ENCODE results near the gene PRXL2B. TPM values are rescaled to one million over a fixed set of nuclear protein-coding genes. Genes with fewer than 3 reads are reported as not detected.

Gene PRXL2B
- polyA plus RNA-seq, 1 experiment = 10.2 TPM

DNA sequence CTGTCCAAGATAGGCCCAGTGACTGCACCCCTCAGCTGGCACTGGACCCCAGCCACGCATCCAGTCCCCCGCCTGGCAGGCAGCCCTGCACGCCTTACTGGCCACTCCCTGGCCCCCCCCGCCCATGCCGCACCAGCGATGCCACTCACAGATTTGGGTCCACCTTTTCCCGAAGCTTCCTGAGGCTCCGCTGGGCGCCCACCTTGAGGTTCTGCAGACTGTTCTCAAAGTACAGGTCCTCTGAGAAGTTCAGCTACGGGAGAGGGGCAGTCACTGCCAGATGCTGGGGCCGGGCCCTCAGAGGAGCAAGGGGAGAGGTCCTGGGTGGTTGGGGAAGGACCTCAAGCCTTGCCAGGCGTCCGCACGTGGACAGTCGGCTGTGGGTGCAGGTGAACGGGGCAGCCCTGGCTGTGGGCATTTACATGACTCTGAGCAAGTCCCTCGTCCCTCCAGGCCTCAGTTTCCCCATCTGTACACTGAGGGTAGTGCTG lies 8.1 kb downstream of the PRXL2B start:
- Histone ChIP-seq H3K27ac (ENCODE audit: low read depth, low read length) (no peak overlapping the region), H3K27me3 (ENCODE audit: control insufficient read depth, insufficient read depth, low read length) (no peaks in the 10 kb centered on the region), H3K9me3 (ENCODE audit: control insufficient read depth, insufficient read depth, low read length) (no peaks in the 10 kb centered on the region; the same call in none of the 2 replicates), H3K4me3 (ENCODE audit: low read depth, low read length) (no peak overlapping the region)
- POLR2A ChIA-PET = no interaction called here
- CTCF ChIA-PET = interaction anchor here (0.5 kb wide), 1 partner anchor 830 kb away, joined by 5 read pairs; no protein-coding TSS in a partner anchor
- no peak for DNase-seq (ENCODE audit: low read depth, low spot score)
- TF ChIP-seq, protein P1, sequence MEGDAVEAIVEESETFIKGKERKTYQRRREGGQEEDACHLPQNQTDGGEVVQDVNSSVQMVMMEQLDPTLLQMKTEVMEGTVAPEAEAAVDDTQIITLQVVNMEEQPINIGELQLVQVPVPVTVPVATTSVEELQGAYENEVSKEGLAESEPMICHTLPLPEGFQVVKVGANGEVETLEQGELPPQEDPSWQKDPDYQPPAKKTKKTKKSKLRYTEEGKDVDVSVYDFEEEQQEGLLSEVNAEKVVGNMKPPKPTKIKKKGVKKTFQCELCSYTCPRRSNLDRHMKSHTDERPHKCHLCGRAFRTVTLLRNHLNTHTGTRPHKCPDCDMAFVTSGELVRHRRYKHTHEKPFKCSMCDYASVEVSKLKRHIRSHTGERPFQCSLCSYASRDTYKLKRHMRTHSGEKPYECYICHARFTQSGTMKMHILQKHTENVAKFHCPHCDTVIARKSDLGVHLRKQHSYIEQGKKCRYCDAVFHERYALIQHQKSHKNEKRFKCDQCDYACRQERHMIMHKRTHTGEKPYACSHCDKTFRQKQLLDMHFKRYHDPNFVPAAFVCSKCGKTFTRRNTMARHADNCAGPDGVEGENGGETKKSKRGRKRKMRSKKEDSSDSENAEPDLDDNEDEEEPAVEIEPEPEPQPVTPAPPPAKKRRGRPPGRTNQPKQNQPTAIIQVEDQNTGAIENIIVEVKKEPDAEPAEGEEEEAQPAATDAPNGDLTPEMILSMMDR (IDR thresholded peaks at IDR 0.05; ENCODE audit: low read depth, low read length) = no peak

DNA sequence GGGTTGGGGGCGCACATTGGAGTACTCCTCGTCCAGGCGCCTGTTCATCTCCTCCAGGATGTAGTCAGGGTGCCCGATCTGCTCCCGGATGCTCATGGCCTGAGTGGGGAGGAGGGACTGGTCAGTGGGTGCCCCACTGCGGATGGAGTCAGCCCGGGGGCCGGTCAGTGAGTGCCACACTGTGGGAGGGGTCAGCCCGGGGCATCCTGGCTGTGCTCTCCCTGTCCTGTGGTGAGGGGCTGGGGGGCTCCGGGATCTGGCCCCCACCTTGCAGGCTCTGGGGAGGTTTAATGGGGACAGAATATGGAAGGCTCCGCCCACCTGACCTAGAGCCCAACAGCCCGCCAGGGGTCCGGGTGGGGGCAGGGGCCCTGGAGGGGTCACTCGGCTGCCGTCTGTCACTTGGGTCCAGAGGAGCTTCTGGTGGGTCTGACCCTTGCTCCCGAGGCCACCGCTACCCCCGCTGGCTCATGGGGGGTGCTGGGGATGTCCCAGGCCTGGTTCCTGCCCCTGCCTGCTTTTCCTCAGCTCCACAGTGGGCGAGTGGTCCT lies 8.8 kb downstream of the PRXL2B start:
- H3K27me3 ChIP-seq (ENCODE audit: control insufficient read depth, insufficient read depth, low read length) = no peaks in the 10 kb centered on the region
- ChIA-PET POLR2A (no interaction called here), CTCF (no interaction called here)
- H3K4me3 ChIP-seq (ENCODE audit: low read depth, low read length) = no peak overlapping the region
- TF ChIP-seq, protein P1 (IDR thresholded peaks at IDR 0.05; ENCODE audit: low read depth, low read length) = no peak
- no peak for DNase-seq (ENCODE audit: low read depth, low spot score)
- H3K27ac ChIP-seq (ENCODE audit: low read depth, low read length) = no peak overlapping the region
- H3K9me3 ChIP-seq (ENCODE audit: control insufficient read depth, insufficient read depth, low read length) = no peaks in the 10 kb centered on the region; the same call in none of the 2 replicates

DNA sequence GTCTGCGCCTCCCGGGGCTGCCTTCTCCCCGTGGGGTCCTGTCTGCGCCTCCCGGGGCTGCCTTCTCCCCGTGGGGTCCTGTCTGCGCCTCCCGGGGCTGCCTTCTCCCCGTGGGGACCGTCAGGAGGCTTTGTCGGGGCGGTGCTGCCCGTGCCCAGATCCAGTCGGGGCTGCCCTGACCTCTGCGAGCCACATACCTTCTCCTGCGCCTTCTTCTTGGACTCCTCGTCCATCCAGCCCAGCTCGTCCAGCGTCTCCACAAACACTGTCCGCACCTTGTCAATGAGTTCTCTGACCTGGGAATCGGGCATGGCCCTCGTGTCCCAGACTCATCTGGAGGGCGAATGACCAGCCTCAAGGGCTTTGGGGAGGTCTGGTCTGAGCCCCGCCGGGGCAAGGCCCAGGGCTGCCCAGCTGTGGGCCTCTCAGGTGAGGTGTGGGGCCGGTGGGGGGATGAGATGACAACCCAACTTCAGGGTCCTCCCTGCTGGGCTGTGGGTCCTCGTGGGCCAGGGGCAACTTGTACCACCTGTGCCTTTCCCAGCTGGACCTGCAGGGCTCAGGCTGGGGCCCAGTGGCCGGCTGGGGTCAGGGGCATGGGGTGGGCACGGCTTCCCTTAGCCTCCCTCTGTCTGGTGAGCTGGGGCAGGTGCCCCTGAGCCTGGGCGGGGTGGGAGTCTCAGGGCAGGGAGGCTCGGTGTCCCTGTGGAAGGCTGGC lies 9.4 kb downstream of the PRXL2B start:
- no peak overlapping the region for H3K27ac ChIP-seq (ENCODE audit: low read depth, low read length)
- TF ChIP-seq, protein P1 (IDR thresholded peaks at IDR 0.05; ENCODE audit: low read depth, low read length) = no peak
- ChIA-PET CTCF (no interaction called here), POLR2A (no interaction called here)
- no peaks in the 10 kb centered on the region; the same call in none of the 2 replicates for H3K9me3 ChIP-seq (ENCODE audit: control insufficient read depth, insufficient read depth, low read length)
- no peak overlapping the region for H3K4me3 ChIP-seq (ENCODE audit: low read depth, low read length)
- no peak for DNase-seq (ENCODE audit: low read depth, low spot score)
- no peaks in the 10 kb centered on the region for H3K27me3 ChIP-seq (ENCODE audit: control insufficient read depth, insufficient read depth, low read length)

DNA sequence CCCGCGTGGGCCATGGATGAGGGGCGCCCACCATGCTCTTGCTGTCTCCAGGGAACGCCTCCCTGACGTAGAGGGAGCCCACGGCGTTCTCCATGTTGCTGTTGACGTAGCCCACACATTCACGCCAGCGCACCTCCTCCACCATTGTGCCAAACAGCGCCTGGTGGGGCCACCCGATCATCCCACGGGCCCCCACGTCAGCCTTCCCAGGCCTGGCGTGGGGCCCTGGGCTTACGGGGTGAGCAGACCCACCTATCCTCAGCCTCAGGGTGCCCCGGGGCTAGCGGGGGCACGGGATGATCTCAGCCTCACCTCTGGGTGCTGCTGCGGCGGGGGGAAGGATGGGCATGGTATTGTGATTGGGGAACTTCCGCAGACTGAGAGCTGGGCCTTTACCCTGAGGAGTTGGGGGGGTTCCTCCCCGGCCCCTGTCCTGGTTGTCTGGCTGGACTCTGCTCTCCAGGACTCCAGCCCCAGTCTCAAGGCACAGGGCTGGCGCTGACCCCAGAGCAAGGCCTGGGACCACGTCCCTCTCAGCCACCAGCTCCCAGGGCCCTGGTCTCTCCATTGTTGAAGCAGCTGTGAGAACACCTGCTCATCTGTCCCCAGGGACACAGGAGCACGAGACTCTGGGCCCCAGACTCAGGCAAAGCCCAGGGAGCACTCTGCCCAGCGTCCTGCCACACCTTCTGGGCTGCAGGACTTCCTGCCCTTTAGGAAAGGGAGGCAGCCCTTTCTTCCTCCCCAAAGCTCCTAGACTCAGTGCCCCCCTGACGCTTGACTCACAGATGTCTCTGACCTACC lies 10.2 kb downstream of the PRXL2B start:
- TF ChIP-seq, protein P1 (IDR thresholded peaks at IDR 0.05; ENCODE audit: low read depth, low read length) = no peak
- no peak overlapping the region for H3K27ac ChIP-seq (ENCODE audit: low read depth, low read length)
- no peak for DNase-seq (ENCODE audit: low read depth, low spot score)
- H3K4me3 ChIP-seq (ENCODE audit: low read depth, low read length) = no peak overlapping the region
- ChIA-PET CTCF (no interaction called here), POLR2A (no interaction called here)
- no peaks in the 10 kb centered on the region for H3K27me3 ChIP-seq (ENCODE audit: control insufficient read depth, insufficient read depth, low read length)
- no peaks in the 10 kb centered on the region; the same call in none of the 2 replicates for H3K9me3 ChIP-seq (ENCODE audit: control insufficient read depth, insufficient read depth, low read length)

All from AG04450 (cell line).